SU-DHL-6 (cell line): ENCODE measurements around the gene OTOS.

Experiments used
- EZH2phosphoT487 ChIP-seq: fragments of 200-600 bp; sonication (generic), shearing (Covaris generic); conservative IDR thresholded peaks from 2 replicates; pipeline ENCODE4 v1.6.1; 2018; ENCODE audit warnings: mild to moderate bottlenecking, antibody characterized with exemption, low read length, moderate library complexity, mixed read lengths
- TF ChIP-seq, protein P1 (sequence below): fragments of 200-600 bp; sonication (generic); IDR thresholded peaks from one replicate; pipeline ENCODE4 v1.5.1; 2017; ENCODE audit warnings: antibody characterized with exemption, mild to moderate bottlenecking, low read length, moderate library complexity; ENCODE audit not compliant: insufficient read depth, poor library complexity, severe bottlenecking

- TF ChIP-seq, protein P1, sequence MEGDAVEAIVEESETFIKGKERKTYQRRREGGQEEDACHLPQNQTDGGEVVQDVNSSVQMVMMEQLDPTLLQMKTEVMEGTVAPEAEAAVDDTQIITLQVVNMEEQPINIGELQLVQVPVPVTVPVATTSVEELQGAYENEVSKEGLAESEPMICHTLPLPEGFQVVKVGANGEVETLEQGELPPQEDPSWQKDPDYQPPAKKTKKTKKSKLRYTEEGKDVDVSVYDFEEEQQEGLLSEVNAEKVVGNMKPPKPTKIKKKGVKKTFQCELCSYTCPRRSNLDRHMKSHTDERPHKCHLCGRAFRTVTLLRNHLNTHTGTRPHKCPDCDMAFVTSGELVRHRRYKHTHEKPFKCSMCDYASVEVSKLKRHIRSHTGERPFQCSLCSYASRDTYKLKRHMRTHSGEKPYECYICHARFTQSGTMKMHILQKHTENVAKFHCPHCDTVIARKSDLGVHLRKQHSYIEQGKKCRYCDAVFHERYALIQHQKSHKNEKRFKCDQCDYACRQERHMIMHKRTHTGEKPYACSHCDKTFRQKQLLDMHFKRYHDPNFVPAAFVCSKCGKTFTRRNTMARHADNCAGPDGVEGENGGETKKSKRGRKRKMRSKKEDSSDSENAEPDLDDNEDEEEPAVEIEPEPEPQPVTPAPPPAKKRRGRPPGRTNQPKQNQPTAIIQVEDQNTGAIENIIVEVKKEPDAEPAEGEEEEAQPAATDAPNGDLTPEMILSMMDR, result no peak
- no peak for TF ChIP-seq EZH2phosphoT487
Measured at GRCh38 chr2:240159251-240159839, 18.9 kb upstream of the OTOS start.
